HepG2 (cell line): ENCODE results near the gene ATRNL1. TPM values are rescaled to one million over a fixed set of nuclear protein-coding genes. Genes with fewer than 3 reads are reported as not detected.

Experiments
- ATAC-seq: fragments of 200-7000 bp; cut with Tn5 transposase; 3 replicates; pipeline ENCODE4 v1.9.1; 2020; ENCODE audit warnings: mild to moderate bottlenecking, moderate library complexity
- BruUV-seq: library from RNA; stranded (reverse); fragments of 400-500 nt; replicated peaks from 2 replicates; lab custom pipeline; 2021; lab: Mats Ljungman, UMichigan
- CTCF ChIA-PET: fragments of 300-600 bp; formaldehyde crosslinking; extraction: SDS; loops from one replicate; lab custom pipeline; 2021; ENCODE audit warnings: low total read pairs, inconsistent platforms, low intra/inter-chr PET ratio; lab: Yijun Ruan, JAX
- POLR2A ChIA-PET: fragments of 350-600 bp; sonication (Branson Sonifier 250); formaldehyde crosslinking; loops from one replicate; lab custom pipeline; 2020; ENCODE audit warnings: antibody characterized with exemption, inconsistent platforms; lab: Yijun Ruan, JAX
- DNase-seq: peaks from one replicate; pipeline ENCODE4 v3.0.0-alpha.2; 2015; ENCODE audit warnings: low spot score
- FAIRE-seq: peaks from 3 replicates; lab custom pipeline; 2011; peaks lifted over from hg19 to GRCh38; lab: Jason Lieb, UNC
- H2AFZ ChIP-seq: one replicate; pipeline ENCODE4 v1.6.1; 2011; ENCODE audit warnings: low read length, inconsistent platforms
- H3K27ac ChIP-seq: fragments of 300-600 bp; 3 replicates; pipeline ENCODE4 v1.8.0; 2011; ENCODE audit warnings: mixed run types, mild to moderate bottlenecking, mixed read lengths, low read length, inconsistent platforms; ENCODE audit not compliant: insufficient read depth; ENCODE audit errors: extremely low read length
- H3K27me3 ChIP-seq, 2 experiments: fragments of 200-600 bp in 1 of 2; 2 replicates in 1 of 2; 3 replicates in 1 of 2; pipeline versions ENCODE4 v1.6.0 to v1.8.0; 2011; ENCODE audit warnings: low read length in 2 of 2, mild to moderate bottlenecking in 2 of 2, moderate library complexity in 2 of 2, inconsistent platforms in 1 of 2; ENCODE audit not compliant: insufficient read depth in 2 of 2, control insufficient read depth in 1 of 2
- H3K36me3 ChIP-seq, 2 experiments: fragments of 200-600 bp in 1 of 2; replicated peaks in 1 of 2; 2 replicates in 1 of 2; 3 replicates in 1 of 2; pipeline versions ENCODE4 v1.5.1 to v1.8.0; 2011; ENCODE audit warnings: low read length in 2 of 2, inconsistent platforms in 1 of 2; ENCODE audit not compliant: insufficient read depth in 2 of 2, control insufficient read depth in 1 of 2
- H3K4me1 ChIP-seq: 2 replicates; pipeline ENCODE4 v1.5.1; 2012; ENCODE audit warnings: low read length, inconsistent platforms; ENCODE audit not compliant: insufficient read depth
- H3K4me2 ChIP-seq: 2 replicates; pipeline ENCODE4 v1.6.0; 2011; ENCODE audit warnings: low read depth, low read length, inconsistent platforms
- H3K4me3 ChIP-seq, 3 experiments: fragments of 200-600 bp in 1 of 3; sonication (generic), shearing (Covaris generic) in 1 of 3; replicated peaks in 1 of 3; 2 replicates each; pipeline ENCODE4 v1.5.1; 2011 to 2016; ENCODE audit warnings: low read length in 3 of 3, inconsistent platforms in 2 of 3, low read depth in 2 of 3, mild to moderate bottlenecking in 2 of 3, control low read depth in 1 of 3, mixed read lengths in 1 of 3; ENCODE audit not compliant: insufficient read depth in 1 of 3
- H3K79me2 ChIP-seq: one replicate; pipeline ENCODE4 v1.6.1; 2011; ENCODE audit warnings: low read length, inconsistent platforms; ENCODE audit not compliant: insufficient read depth
- H3K9ac ChIP-seq: 2 replicates; pipeline ENCODE4 v1.6.0; 2011; ENCODE audit warnings: mild to moderate bottlenecking, low read depth, low read length, inconsistent platforms; ENCODE audit not compliant: insufficient read depth
- H3K9me3 ChIP-seq: 2 replicates; pipeline ENCODE4 v1.5.1; 2012; ENCODE audit warnings: mild to moderate bottlenecking, low read length
- H4K20me1 ChIP-seq: 2 replicates; pipeline ENCODE4 v1.6.0; 2011; ENCODE audit warnings: inconsistent platforms, mild to moderate bottlenecking, low read length, moderate library complexity; ENCODE audit not compliant: insufficient read depth
- ATAD3A ChIP-seq: sonication (generic); formaldehyde crosslinking; IDR thresholded peaks from 2 replicates; pipeline ENCODE4 v1.4.0; 2020; ENCODE audit warnings: missing genetic modification reagents
- GATAD2A ChIP-seq: IDR thresholded peaks from 2 replicates; pipeline ENCODE4 v1.6.1; 2016
- HOXA5 ChIP-seq: sonication (generic); formaldehyde crosslinking; IDR thresholded peaks from 2 replicates; pipeline ENCODE4 v1.4.0; 2020; ENCODE audit warnings: missing genetic modification reagents
- PRDM15 ChIP-seq: sonication (generic); formaldehyde crosslinking; IDR thresholded peaks from 2 replicates; pipeline ENCODE4 v1.4.0; 2020; ENCODE audit warnings: missing genetic modification reagents
- SNAPC4 ChIP-seq: sonication (generic); formaldehyde crosslinking; IDR thresholded peaks from 2 replicates; pipeline ENCODE4 v1.4.0; 2020; ENCODE audit warnings: mild to moderate bottlenecking, missing genetic modification reagents
- SOX6 ChIP-seq, 2 experiments: fragments of 450-650 bp in 1 of 2; sonication (generic) in 1 of 2; formaldehyde crosslinking in 1 of 2; IDR thresholded peaks; 2 replicates each; pipeline versions ENCODE4 v1.4.0 to v1.6.1; 2017 to 2020; ENCODE audit warnings: antibody characterized with exemption in 1 of 2, mild to moderate bottlenecking in 1 of 2, missing genetic modification reagents in 1 of 2
- ZNF343 ChIP-seq: sonication (generic); formaldehyde crosslinking; IDR thresholded peaks from 2 replicates; pipeline ENCODE4 v1.4.0; 2020; ENCODE audit warnings: mild to moderate bottlenecking, missing genetic modification reagents
- ZNF556 ChIP-seq: sonication (generic); formaldehyde crosslinking; IDR thresholded peaks from 2 replicates; pipeline ENCODE4 v1.4.0; 2020; ENCODE audit warnings: mild to moderate bottlenecking, missing genetic modification reagents, borderline replicate concordance
- ZNF740 ChIP-seq: sonication (generic); formaldehyde crosslinking; IDR thresholded peaks from 2 replicates; pipeline ENCODE4 v1.4.0; 2020; ENCODE audit warnings: missing genetic modification reagents
- WGBS: methylation state at CpG from one replicate; pipeline ENCODE4 v1.1.6; 2017; ENCODE audit warnings: low lambda C conversion rate; 5-methylcytosine and 5-hydroxymethylcytosine counted together
- in situ Hi-C: cut with HindIII; loops from 2 replicates; pipeline ENCODE4 v1.10.0; 2017; ENCODE audit warnings: low pct_unique_long_range_greater_than_20kb; ENCODE audit not compliant: extremely low pct_ligation_motif_present
- intact Hi-C: fragments of 100-400 bp; cut with micrococcal nuclease; formaldehyde crosslinking; loops from one replicate; pipeline ENCODE4 v1.10.0; 2022; ENCODE audit not compliant: unreplicated experiment
- polyA plus RNA-seq, 8 experiments: library from polyadenylated mRNA; depleted of rRNA in 3 of 8; stranded (reverse) in 7 of 8; unstranded in 1 of 8; fragments of >200 nt; fragmentation: Illumina TruSeq in 4 of 8; extraction: Trizol in 4 of 8; gene quantifications; 2 replicates each; pipeline versions ENCODE4 v1.2.1 to v1.2.3, GENCODE V29; 2011 to 2016; ENCODE audit warnings: low read depth in 4 of 8, missing spikeins in 1 of 8, mixed read lengths in 1 of 8; ENCODE audit not compliant: insufficient read depth in 1 of 8
- total RNA-seq, 5 experiments: library from RNA; depleted of rRNA; stranded (reverse); fragments of >200 nt; fragmentation: Illumina TruSeq; extraction: Trizol; gene quantifications; 2 replicates each; pipeline ENCODE4 v1.2.3, GENCODE V29; 2016; ENCODE audit warnings: low read depth in 1 of 5

Gene ATRNL1
- total and polyA plus RNA-seq, 2 of the 13 experiments (the other 11 are each of a cell fraction or from before 2014, with no cell fraction given) = 0.04 TPM; not detected in 1

- BruUV-seq = no TSS peak
- WGBS = 39% methylated on average over 1 of the region's 1 CpG
- CTCF ChIA-PET = no interaction called here
Observed at GRCh38 chr10:115883372-115883771, 790.2 kb downstream of the ATRNL1 start.

GRCh38 chr10:115884331-115884730 is 791.2 kb downstream of the ATRNL1 start:
- Histone ChIP-seq H3K27ac (no peak overlapping the region), H2AFZ (no peak overlapping the region), H3K27me3 (no peaks in the 10 kb centered on the region; a peak in 1 of 5 replicates), H3K79me2 (no peaks in the 10 kb centered on the region), H3K4me2 (no peak overlapping the region), H3K4me1 (no peaks in the 10 kb centered on the region), H4K20me1 (no peaks in the 10 kb centered on the region), H3K4me3 (no peak overlapping the region), H3K36me3 (no peaks in the 10 kb centered on the region), H3K9me3 (no peaks in the 10 kb centered on the region), H3K9ac (no peak overlapping the region)
- BruUV-seq = no TSS peak
- no peak for TF ChIP-seq ZNF556
- TF ChIP-seq ATAD3A (CRISPR knock-in tag) = no peak
- no peak for TF ChIP-seq GATAD2A
- no peak for TF ChIP-seq PRDM15 (CRISPR knock-in tag)
- TF ChIP-seq SNAPC4 (CRISPR knock-in tag) = no peak
- no peak for TF ChIP-seq ZNF740 (CRISPR knock-in tag)
- DNase-seq (no peak), ATAC-seq (no peak), FAIRE-seq (no peak)
- 12% methylated on average over 5 of the region's 5 CpGs for WGBS
- ChIA-PET POLR2A (no interaction called here), CTCF (no interaction called here)
- in situ Hi-C loops (no loop called here), intact Hi-C loops (no loop called here)

More at GRCh38 chr10:115883372-115883771, 790.2 kb downstream of the ATRNL1 start:
- H3K9ac ChIP-seq = no peak overlapping the region
- H4K20me1 ChIP-seq = no peaks in the 10 kb centered on the region
- H3K27ac ChIP-seq = no peak overlapping the region
- in situ Hi-C loops = no loop called here
- no peaks in the 10 kb centered on the region for H3K9me3 ChIP-seq
- H3K79me2 ChIP-seq = no peaks in the 10 kb centered on the region
- H3K4me2 ChIP-seq = no peak overlapping the region
- POLR2A ChIA-PET = no interaction called here
- no peaks in the 10 kb centered on the region; a peak in 1 of 5 replicates for H3K27me3 ChIP-seq
- TF ChIP-seq SOX6 (IDR thresholded peaks at IDR 0.05) (no peak), SOX6 (CRISPR knock-in tag; IDR thresholded peaks at IDR 0.05) (no peak), HOXA5 (CRISPR knock-in tag) (no peak), ZNF343 (CRISPR knock-in tag) (no peak)
- TF ChIP-seq, all 625 proteins: peak for 0
- DNase-seq (no peak), ATAC-seq (no peak), FAIRE-seq (no peak)
- no peaks in the 10 kb centered on the region for H3K36me3 ChIP-seq
- no peak overlapping the region for H3K4me3 ChIP-seq
- intact Hi-C loops = no loop called here
- no peak overlapping the region for H2AFZ ChIP-seq
- no peaks in the 10 kb centered on the region for H3K4me1 ChIP-seq
